DMS114 treated with DMSO at 0.1 percent for 48 hours (cell line): ENCODE measurements around the gene ADRM1.

Experiments used
- DNase-seq: peaks from one replicate; lab custom pipeline; 2025; ENCODE audit not compliant: unreplicated experiment; lab: John Stamatoyannopoulos, UW

The ADRM1 gene

GRCh38 chr20:62302341-62303061 is at the start of gene ADRM1:
Gene ADRM1 (plus strand): TSS chr20:62302997. CDS start chr20:62303569, 572 bp downstream.
- peak; percentile 91 for DNase-seq

DNA sequence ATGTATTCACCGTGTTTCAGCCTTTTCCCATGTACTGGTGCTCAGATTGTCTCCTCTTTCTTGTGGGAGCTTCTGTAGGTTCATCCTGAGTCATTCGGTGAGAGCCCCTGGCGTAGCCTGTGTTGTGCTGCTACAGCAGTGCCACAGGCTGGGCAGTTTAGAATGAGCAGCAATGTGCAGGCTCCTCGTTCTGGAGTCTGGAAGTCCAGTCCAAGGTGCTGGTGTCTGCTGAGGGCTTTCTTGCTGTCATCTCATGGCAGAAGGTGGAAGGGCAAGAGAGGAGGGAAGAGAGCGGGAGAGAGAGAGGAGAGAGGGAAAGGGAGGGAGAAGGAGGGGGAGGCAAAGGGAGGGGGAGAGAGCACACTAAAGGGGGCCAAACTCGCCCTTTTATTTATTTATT is 49.4 kb upstream of the ADRM1 start:
- no peak for DNase-seq

GRCh38 chr20:62254021-62254724 is 48.6 kb upstream of the ADRM1 start:
- no peak for DNase-seq

GRCh38 chr20:62255976-62256375 is 46.8 kb upstream of the ADRM1 start:
- no peak for DNase-seq

GRCh38 chr20:62258499-62259293 is 44.1 kb upstream of the ADRM1 start:
- no peak for DNase-seq

DNA sequence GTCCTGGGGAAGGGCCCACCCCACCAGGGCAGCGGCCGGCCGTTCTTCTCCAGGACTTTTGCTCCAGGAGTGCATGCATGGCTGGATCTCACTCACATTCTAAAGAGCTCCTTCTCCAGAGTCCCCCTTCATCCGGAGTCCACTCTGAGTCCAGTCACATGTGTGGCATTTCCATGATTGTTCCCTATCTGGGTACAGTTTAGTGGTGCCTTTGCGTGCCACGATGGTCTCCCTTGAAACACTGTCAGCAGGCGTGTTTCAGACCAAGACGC is 43.6 kb upstream of the ADRM1 start:
- no peak for DNase-seq

GRCh38 chr20:62262064-62262463 is 40.7 kb upstream of the ADRM1 start:
- no peak for DNase-seq

DNA sequence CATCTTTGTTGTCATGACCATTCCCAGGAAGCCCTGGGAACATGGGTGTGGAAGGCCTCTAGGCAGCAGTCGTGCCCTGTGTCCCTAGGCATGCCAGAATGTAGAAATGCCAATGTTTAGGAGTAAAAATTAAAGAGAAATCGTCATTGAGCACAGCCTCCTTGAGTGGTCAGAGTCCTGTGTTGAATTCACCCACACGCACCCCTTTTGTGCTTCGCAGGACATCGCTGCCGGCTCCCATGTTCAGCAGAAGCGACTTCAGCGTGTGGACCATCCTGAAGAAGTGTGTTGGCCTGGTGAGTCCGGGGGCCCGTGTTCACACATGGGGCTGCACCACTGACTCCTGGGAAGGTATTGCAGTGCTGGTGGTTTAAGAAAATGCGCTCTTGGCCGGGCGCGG is 39.4 kb upstream of the ADRM1 start:
- DNase-seq, result no peak

DNA sequence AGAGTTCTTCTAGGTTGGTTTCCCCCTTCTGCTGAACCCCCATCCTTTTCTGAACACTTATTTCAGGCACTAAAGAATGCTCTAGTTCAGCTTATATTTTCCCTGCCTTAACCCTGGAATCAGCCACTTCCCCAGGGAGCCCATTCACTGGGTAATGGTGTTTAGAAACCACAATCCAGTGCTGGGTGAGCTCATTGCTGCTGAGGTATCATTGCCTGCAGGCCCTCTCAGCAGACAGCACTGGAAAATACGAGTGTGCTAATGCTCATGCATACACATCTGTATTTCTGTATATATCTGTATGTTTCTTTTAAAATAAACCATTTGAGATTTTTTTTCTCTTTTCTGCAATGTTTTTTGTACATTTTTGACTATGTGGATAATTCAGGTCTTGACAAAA is 37.4 kb upstream of the ADRM1 start:
- no peak for DNase-seq

- no peak for DNase-seq
Observed at GRCh38 chr20:62266340-62266739, 36.5 kb upstream of the ADRM1 start.

GRCh38 chr20:62266851-62267250 is 35.9 kb upstream of the ADRM1 start:
- DNase-seq, result no peak

DNA sequence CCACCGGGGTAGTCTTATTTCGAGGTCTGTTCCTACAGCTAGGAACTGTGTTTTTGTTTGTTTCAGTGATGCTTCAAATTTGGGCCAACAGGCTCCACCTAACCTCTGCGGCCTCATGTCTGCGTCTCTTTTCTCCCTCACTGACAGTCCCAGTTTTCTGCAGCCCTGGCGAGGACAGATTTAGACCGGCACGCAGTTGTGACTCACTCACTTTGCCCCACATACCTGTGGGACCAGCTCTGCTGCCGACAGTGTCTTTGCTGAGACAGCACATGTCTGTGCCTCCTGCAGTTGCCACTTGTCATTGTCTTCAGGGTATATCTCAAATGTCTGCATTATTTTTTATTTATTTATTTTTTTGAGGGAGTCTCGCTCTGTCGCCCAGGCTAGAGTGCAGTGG is 35.3 kb upstream of the ADRM1 start:
- DNase-seq, result no peak

- no peak for DNase-seq
Observed at GRCh38 chr20:62268228-62268900, 34.4 kb upstream of the ADRM1 start.

DNA sequence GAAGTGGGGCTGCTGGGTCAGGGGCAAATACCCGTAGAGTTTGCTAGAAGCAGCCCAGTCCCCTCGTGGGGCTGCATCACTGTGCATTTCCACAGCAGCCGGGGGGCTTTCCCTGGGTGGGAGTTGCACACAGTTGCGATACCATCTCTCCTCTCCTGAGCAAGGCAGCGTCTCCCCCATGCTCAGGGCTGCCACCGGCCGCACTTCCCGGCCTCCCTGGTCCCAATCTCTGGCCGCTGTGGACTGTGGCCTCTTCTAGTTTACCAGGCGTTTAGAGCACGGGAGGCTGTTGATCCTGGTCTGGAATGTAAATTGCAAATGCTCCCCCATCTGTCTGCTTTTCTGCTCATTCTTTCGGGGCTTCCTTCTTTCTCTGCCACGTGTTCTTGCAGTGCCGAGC is 33.4 kb upstream of the ADRM1 start:
- no peak for DNase-seq

DNA sequence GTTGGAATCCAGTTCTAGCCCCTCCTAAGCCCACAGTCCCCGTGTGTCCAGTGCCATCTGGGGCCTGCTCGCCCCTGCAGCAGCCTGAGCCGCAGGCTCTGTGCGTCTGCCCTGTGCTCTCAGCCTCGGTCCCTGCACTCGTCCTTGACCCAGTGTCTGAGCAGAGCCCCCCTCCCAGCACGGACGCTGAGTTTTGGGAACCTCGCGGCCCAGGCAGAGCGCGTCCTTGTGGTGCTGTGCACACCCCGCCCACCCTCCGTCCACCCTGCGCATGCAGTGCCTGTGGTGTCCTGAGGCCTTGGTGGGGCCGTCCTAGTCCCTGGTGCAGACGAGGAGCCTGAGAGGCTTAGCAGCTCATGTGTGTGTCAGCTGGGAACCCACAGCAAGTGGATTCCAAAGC is 32.9 kb upstream of the ADRM1 start:
- DNase-seq, result no peak

DNA sequence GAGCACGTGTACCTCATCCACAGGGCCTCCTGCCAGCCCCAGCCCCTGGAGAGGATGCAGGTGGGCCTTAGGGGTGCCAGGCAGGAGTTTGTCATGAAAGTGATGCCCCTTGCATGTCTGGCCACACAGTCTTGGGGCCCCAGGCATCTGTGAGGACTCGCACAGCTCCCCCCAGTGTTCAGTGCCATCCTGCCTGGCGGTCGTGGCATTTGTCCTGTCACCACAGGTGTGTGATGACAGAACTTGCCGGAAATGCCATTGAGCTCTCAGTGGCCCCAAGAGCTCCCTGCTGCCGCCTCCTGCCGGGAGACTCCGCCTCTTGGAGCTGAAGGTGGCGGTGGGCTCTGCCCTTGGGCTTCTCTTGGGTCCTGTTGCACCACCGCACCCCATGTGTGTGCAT is 30.6 kb upstream of the ADRM1 start:
- DNase-seq, result no peak

- no peak for DNase-seq
Observed at GRCh38 chr20:62273416-62273815, 29.4 kb upstream of the ADRM1 start.

DNA sequence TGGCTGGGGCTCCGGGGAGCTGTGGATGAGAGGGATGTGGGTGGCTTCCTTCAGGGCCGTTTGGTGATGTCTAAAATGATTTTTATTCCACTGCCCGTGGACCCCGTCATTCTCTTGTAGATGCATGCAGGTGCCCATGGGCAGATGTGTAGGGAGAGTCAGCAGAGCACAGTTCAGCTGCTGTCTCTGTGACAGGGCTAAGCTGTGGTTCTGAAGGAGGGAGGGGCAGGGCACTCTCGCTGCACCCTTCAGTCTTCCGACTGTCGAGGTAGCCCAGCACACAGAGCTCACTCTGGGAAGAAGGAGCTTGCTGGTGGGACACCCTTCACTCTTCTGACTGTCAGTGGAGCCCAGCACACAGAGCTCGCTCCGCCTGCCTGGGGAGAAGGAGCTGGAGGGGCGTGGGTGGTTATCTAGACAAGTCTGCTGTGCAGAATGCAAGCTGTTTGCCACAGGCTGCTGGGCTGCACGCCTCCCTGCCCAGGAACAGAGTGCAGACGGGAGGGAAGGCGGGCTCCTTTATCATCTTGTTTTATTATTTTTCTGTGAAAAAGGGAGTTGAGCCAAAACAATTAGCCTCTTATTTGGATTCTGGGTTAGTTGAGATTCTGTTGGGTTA is 28.4 kb upstream of the ADRM1 start:
- DNase-seq, result no peak

DNA sequence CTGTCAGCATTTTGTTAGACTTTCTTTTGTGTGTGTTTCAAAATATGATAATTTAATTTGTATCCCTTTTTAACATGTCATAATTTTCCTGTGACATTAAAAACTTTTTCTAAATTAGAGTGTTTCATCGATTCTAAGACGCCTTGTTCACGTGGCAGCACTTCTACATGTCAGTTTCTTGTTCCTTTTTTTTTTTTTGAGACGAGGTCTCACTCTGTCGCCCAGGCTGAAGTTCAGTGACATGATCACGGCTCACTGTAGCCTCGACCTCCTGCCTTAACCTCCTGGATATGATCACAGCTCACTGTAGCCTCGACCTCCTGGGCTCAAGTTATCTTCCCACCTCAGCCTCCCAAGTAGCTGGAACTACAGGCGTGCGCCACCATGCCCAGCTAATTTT is 27.6 kb upstream of the ADRM1 start:
- no peak for DNase-seq

- DNase-seq, result no peak
Observed at GRCh38 chr20:62276439-62276838, 26.4 kb upstream of the ADRM1 start.

DNA sequence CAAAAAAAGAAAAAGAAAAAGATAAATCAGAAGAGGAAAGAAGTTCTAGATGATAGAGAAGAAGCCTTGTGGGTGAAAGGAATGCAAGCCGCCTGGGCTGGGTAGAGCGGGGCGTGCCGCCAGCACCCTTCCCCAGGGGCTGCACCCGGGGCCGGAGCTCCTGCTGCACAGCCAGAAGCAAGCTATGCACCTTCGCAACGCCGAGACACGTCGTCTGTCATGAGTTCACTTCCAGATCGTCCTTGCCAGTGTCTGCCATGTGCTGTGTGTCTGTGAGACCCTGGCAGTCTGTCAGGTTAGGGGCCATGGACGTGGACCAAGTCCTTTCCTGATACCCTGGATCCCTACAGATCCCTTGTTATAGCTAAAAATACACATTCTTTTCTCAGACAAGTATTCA is 25.5 kb upstream of the ADRM1 start:
- no peak for DNase-seq
